Gastroesophageal sphincter (tissue), 3 donors: Measurements from ENCODE around the gene BDH1.

ENCODE experiments used
- CTCF ChIP-seq, 4 experiments: fragments of 200-600 bp in 2 of 4; fragments of 450-650 bp in 2 of 4; sonication (generic) in 1 of 4; IDR thresholded peaks; one replicate each; pipeline ENCODE4 v1.5.1; 2017 to 2019; ENCODE audit warnings: antibody characterized with exemption in 4 of 4, mild to moderate bottlenecking in 2 of 4, moderate library complexity in 2 of 4
- EP300 ChIP-seq: sonication (generic); formaldehyde crosslinking; IDR thresholded peaks from one replicate; pipeline ENCODE4 v1.6.1; 2017; ENCODE audit warnings: antibody characterized with exemption, mild to moderate bottlenecking
- POLR2A ChIP-seq, 2 donors: fragments of 450-650 bp; IDR thresholded peaks; one replicate each; pipeline ENCODE4 v1.6.1; 2017; ENCODE audit warnings: antibody characterized with exemption in 2 of 2, mild to moderate bottlenecking in 2 of 2, moderate library complexity in 1 of 2

GRCh38 chr3:197504641-197505121 lies 51.1 kb downstream of the BDH1 start:
- no peak for TF ChIP-seq CTCF (IDR thresholded peaks at IDR 0.05)
- TF ChIP-seq EP300 = no peak
- no peak for TF ChIP-seq POLR2A (IDR thresholded peaks at IDR 0.05)
